ENCODE results near the gene RASSF1. TPM values are rescaled to one million over a fixed set of nuclear protein-coding genes. Genes with fewer than 3 reads are reported as not detected.

The RASSF1 gene
- total and polyA plus RNA-seq, 2 of the 13 experiments (the other 11 are each of a cell fraction or from before 2014, with no cell fraction given), result 10.2 to 27.5 TPM

GRCh38 chr3:50323614-50324199 is 16.9 kb downstream of the RASSF1 start (continued):
- TF ChIP-seq, protein P1, sequence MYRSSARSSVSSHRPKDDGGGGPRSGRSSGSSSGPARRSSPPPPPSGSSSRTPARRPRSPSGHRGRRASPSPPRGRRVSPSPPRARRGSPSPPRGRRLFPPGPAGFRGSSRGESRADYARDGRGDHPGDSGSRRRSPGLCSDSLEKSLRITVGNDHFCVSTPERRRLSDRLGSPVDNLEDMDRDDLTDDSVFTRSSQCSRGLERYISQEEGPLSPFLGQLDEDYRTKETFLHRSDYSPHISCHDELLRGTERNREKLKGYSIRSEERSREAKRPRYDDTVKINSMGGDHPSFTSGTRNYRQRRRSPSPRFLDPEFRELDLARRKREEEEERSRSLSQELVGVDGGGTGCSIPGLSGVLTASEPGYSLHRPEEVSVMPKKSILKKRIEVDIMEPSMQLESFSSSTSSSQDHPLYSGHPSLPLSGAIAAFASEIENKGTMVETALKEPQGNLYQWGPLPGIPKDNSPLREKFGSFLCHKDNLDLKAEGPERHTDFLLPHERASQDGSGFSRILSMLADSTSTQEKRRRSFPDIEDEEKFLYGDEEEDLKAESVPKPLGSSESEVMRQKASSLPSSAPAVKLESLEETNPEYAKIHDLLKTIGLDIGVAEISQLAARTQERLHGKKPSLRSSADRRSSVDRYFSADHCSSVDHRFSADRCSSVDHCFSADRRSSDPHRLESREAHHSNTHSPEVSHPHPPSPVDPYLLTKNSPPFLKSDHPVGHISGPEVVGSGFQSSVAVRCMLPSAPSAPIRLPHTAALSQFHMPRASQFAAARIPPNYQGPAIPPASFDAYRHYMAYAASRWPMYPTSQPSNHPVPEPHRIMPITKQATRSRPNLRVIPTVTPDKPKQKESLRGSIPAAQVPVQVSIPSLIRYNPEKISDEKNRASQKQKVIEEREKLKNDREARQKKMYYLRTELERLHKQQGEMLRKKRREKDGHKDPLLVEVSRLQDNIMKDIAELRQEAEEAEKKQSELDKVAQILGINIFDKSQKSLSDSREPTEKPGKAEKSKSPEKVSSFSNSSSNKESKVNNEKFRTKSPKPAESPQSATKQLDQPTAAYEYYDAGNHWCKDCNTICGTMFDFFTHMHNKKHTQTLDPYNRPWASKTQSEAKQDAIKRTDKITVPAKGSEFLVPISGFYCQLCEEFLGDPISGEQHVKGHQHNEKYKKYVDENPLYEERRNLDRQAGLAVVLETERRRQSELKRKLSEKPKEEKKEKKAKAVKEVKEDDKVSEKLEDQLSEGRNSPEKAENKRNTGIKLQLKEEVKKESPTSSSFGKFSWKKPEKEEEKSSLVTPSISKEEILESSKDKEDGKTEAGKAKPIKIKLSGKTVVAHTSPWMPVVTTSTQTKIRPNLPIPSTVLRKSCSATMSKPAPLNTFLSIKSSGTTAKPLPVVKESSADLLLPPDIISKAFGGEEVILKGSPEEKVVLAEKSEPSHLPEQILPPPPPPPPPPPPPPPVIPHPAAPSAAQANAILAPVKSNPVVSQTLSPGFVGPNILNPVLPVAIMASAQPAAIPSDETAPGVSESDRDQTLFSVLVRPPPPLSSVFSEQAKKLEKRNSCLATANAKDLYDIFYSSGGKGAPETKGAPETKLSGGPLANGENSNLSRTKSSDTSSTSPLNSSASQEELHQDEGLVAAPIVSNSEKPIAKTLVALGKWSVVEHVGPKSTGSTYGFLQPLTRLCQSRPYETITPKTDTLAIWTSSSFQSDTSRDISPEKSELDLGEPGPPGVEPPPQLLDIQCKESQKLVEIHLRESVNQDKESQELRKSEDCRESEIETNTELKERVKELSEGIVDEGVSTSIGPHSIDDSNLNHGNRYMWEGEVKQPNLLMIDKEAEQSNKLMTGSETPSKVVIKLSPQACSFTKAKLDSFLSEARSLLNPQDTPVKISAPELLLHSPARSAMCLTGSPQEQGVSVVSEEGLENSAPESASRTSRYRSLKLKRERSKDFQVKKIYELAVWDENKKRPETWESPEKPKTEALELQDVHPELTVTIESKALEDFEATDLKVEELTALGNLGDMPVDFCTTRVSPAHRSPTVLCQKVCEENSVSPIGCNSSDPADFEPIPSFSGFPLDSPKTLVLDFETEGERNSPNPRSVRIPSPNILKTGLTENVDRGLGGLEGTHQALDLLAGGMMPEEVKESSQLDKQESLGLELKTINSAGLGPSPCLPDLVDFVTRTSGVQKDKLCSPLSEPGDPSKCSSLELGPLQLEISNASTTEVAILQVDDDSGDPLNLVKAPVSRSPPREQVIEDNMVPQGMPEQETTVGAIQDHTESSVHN (CRISPR knock-in tag; IDR thresholded peaks at IDR 0.05), result no peak
- TF ChIP-seq ZNF879 (CRISPR knock-in tag; IDR thresholded peaks at IDR 0.05), result no peak
- TF ChIP-seq GABPA (IDR thresholded peaks at IDR 0.05; ENCODE audit: low read depth, low read length), result no peak
- 0 out of 2 replicates have a peak, but pooled peaks have one; percentile 10 for TF ChIP-seq GABPA (CRISPR knock-in tag; IDR thresholded peaks at IDR 0.05; ENCODE audit: low read depth)
- TF ChIP-seq SOX13 (IDR thresholded peaks at IDR 0.05), result no peak
- TF ChIP-seq SOX13 (CRISPR knock-in tag; conservative IDR thresholded peaks at IDR 0.05 in 1 of 2, IDR thresholded peaks at IDR 0.05 in 1 of 2), result 0 out of 4 replicates have a peak, but pooled peaks of 1 of the 2 experiments have one; percentile 6
- TF ChIP-seq ARNT2 (CRISPR knock-in tag; IDR thresholded peaks at IDR 0.05; ENCODE audit: low read depth), result no peak
- no peak for TF ChIP-seq ZNF713 (CRISPR knock-in tag; IDR thresholded peaks at IDR 0.05)
- TF ChIP-seq ZNF274 (CRISPR knock-in tag; IDR thresholded peaks at IDR 0.05), result 0 out of 2 replicates have a peak, but pooled peaks have one; percentile 6
- TF ChIP-seq ZNF432 (CRISPR knock-in tag; IDR thresholded peaks at IDR 0.05; ENCODE audit: borderline replicate concordance), result no peak
- TF ChIP-seq, protein P2, sequence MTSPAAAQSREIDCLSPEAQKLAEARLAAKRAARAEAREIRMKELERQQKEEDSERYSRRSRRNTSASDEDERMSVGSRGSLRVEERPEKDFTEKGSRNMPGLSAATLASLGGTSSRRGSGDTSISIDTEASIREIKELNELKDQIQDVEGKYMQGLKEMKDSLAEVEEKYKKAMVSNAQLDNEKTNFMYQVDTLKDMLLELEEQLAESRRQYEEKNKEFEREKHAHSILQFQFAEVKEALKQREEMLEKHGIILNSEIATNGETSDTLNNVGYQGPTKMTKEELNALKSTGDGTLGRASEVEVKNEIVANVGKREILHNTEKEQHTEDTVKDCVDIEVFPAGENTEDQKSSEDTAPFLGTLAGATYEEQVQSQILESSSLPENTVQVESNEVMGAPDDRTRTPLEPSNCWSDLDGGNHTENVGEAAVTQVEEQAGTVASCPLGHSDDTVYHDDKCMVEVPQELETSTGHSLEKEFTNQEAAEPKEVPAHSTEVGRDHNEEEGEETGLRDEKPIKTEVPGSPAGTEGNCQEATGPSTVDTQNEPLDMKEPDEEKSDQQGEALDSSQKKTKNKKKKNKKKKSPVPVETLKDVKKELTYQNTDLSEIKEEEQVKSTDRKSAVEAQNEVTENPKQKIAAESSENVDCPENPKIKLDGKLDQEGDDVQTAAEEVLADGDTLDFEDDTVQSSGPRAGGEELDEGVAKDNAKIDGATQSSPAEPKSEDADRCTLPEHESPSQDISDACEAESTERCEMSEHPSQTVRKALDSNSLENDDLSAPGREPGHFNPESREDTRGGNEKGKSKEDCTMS (CRISPR knock-in tag; conservative IDR thresholded peaks at IDR 0.05), result no peak
- TF ChIP-seq FOXO4 (CRISPR knock-in tag; conservative IDR thresholded peaks at IDR 0.05), result 0 out of 2 replicates have a peak, but pooled peaks have one; percentile 54
- no peak for TF ChIP-seq HNRNPH1 (optimal IDR thresholded peaks at IDR 0.05; ENCODE audit: low read depth, low read length)
- 0 out of 2 replicates have a peak, but pooled peaks have one; percentile 52 for TF ChIP-seq SRY (CRISPR knock-in tag; IDR thresholded peaks at IDR 0.05)
- no peak for TF ChIP-seq BORCS8-MEF2B (CRISPR knock-in tag; IDR thresholded peaks at IDR 0.05)
